NCI-H510A (cell line): ENCODE measurements around the gene EFEMP1.
"Not testable (repeated sequence)": the region's sequence is repeated elsewhere in the genome, so short reads cannot be mapped to it uniquely, and the experiment has no call there.

ENCODE experiments used
- DNase-seq: peaks from one replicate; lab custom pipeline; 2025; lab: John Stamatoyannopoulos, UW

Gene EFEMP1

DNA sequence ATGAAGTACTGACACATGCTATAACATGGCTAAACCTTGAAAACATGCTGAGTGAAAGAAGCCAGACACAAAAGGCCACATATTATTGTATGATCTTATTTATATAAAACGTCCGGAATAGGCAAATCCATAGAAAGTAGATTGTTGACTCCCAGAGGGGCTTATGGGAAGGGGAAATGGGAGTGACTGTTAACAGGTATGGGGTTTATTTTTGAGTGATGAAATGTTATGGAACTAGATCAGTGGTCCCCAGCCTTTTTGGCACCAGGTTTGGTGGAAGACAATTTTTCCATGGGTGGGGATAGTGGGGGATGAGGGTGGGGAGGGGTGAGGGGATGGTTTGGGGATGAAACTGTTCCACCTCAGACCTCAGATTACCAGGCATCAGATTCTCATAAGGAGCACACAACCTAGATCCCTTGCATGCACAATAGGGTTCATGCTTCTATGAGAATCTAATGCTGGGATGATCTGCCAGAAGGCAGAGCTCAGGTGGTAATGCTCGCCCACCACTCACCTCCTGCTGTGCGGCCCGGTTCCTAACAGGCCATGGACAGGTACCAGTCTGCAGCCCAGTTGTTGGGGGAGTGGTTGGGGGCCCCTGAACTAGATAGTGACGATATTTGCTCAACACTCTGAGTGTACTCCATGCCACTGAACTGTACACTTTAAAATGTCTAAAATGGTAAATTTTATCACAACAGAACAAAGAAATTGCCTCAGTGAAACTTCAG lies 59.1 kb downstream of the EFEMP1 start:
- DNase-seq: no peak

DNA sequence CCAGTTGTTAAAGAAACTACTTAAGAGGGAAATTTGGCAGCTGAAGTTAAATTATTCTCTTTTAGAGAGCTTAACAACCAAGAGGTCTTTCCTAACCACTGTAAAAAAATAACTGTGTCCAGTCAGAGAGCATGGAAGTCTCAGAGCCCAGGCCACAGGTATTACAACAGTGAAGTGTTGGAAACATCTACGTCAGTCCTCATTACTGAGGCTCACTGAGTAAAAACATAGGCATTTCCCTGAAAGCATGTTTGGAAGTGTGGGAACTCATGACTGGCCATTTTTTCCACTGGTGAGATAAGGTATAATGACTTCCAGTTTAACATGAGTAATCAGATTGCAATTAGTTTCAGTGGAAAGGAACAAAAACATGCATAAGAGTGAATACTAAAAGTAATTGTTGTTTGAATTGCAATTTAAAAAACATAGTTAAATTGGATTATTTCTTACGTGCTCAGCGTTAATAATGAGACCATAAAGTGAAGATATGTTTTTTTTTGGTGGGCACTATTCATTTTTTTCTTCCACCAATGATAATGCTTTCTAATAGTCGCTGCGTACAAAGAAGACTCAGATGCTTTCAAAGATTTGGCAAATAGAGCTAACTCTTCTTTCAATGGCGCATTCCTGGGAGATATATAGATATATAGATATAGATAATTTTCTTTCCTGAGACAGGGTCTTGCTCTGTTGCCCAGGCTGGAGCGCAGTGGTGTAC lies 60.8 kb downstream of the EFEMP1 start:
- no peak for DNase-seq

DNA sequence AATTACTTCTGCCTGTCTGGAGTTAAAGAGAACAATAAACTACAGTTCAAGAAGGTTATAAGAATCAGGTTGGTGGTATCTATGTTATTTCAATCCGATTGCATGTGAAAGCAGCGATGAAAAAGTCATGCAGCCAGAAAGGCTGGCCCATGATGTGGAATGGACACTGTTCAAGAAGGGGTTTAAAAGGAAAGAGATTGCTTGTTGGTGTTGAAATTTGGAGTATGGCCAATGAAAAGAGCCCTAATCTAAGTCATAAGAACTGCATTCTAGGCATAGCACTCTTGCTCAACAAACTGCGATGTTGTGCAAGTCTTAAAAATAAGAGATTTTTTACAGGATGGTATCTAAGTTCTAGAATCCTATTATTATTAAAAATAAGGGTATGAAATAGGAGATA lies 61.3 kb downstream of the EFEMP1 start:
- DNase-seq: no peak

DNA sequence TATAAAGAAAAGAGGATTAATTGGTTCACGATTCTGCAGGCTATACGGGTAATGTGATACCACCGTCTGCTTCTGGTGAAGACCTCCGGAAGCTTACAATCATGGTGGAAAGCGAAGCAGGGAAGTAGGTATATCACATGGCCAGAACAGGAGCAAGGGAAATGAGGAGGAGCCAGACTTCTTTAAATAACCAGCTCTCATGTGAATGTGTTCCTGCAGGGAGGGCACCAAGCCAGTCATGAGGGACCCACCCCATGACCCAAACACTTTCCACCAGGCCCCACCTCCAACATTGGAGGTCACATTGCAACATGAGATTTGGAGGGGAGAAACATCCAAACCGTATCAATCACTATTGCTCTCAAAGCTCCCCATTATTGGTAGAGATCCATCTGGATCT lies 61.8 kb downstream of the EFEMP1 start:
- no peak for DNase-seq

DNA sequence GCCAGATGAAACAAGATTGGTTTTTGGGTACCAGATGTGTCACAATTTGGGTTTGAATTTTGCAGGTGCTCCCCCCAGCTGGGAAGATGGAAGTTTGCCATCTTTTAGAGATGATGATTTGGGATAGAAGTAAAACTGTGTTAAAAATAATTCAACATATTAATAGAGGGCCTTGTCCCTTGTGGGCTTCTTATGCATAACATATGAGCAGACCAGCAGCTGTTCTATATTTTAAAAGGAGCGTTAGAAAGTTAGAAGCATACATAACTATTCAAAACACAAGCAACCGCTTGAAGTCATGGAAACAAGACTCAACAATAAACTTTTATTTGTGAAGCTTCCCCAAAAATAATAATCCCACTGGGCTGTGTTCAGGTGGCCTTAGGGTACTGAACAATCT lies 62.8 kb downstream of the EFEMP1 start:
- no peak for DNase-seq

DNA sequence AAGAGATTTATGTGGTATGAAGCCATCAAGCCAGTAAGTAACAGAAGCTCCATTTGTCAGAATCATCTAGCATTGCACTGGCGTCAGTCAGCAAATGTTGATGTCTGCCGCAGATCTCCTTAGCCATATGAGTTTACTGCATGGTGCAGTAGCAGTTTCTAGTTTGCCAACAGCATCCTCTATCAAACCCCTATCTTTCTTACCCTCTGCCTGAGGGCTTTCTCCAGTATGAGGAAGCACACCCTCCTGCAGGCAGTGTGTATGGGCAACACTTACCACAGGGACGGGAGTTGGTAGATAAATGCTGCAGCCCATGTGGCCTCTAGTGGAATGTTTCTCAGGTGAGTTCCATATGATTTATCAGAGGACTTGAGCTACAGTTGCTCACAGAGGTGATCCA lies 63.7 kb downstream of the EFEMP1 start:
- no peak for DNase-seq

DNA sequence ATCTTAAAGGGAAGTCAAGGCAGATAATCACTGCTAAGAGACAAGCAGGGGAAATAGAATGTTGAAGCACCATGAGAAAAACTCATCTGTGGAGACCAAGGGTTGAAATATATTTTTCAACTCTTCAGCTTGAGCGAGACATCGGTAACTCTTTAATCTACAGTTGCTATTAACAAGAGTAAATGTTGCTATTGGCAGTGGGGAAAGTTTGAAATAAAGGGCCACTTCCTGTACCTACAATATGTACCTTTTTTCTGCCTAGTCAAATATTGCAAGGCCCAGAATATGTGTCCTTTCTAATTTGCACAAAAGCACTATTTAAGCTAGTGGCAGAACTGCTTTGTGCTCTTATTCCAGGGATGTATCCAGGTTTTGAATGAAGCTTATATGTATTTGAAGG lies 65.8 kb downstream of the EFEMP1 start:
- DNase-seq: no peak

DNA sequence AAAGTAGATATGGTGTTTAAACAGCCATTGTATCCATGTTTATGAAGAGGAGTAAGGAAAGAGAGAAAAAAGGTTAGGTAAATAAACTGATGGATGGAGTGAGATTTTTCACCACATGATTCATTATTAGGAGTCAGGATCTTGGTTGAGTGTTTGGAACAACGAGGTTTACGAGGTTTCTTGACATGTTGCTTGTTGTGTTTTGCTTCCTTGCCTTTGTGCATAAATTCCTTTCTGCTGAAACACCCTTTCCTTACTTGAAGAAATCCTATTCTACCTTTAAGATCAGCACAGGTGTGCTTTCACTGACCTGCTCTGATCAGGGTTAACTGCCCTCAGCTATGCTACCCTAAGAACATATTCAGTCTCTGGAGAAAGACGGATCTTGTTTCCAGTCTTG lies 66.6 kb downstream of the EFEMP1 start:
- DNase-seq: no peak

DNA sequence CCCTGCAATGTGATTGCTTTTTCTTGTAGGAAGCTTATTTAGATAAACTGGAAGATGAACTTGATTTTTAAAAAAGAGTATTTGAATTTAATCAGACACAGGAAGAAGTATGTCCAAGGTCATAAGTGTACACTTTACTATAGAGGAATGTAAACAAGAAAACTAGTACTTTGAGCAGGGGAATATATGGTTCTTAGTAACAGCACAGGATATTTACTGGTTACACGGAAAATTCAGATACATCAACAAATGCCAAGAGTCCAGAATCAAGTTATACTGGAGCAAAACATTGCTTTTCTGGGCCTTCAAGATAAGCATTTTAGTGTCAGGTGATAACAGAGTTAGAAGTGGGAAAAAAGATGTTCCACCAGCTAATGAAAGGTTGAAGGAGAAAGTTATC lies 75.5 kb downstream of the EFEMP1 start:
- no peak for DNase-seq

DNA sequence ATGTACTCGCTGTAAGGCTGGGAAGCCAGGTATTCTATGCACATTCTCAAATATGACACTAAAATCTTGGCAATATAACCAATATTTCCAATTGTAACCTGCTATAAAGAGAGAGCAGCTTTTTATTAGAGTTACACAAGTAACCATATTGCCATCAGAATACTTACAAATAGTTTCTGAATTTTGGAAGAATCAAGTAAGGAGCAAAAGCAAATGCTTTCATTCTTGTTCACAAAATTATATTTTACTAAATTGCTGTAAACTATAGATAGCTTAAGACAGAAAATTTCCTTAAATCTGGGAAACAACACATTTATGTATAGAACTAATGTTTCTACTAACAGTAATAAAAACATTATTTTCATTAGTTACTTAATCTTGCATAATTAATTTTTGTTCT lies 77.2 kb downstream of the EFEMP1 start:
- DNase-seq: no peak

DNA sequence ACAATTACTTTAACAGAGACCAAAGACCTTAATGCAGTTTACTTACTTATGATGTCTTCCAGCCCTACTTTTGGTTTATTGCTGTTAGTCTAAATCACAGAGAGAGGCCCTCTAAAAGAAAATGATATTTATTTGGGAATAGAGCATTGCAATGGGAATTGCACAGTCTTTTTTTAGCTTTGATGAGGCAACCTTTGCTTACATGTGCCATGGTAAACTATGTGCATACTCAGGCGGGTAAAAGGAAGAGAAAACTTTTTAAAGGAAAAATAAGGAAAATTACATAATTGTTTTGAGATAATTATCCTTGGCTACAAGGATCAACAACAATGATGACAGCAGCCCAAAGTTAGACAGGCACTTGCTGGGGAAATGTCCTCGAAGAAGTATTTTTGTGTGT lies 78.6 kb downstream of the EFEMP1 start:
- no peak for DNase-seq

DNA sequence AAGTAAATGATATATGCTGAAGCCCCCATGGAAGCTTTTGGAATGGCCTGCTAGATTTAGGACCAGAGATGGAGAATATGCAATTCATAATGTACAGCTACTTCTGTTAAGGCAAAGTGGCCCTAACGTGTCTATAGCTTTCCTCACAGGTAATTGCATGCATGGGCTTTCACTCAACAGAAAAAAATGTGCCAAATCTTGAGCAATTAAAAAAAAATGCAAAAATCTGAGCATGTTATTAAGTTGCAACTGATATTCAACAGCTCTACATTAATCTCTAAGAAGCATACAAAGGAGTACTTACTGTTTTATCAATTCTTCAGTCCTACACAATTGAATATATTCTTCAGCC lies 79.6 kb downstream of the EFEMP1 start:
- DNase-seq: no peak

DNA sequence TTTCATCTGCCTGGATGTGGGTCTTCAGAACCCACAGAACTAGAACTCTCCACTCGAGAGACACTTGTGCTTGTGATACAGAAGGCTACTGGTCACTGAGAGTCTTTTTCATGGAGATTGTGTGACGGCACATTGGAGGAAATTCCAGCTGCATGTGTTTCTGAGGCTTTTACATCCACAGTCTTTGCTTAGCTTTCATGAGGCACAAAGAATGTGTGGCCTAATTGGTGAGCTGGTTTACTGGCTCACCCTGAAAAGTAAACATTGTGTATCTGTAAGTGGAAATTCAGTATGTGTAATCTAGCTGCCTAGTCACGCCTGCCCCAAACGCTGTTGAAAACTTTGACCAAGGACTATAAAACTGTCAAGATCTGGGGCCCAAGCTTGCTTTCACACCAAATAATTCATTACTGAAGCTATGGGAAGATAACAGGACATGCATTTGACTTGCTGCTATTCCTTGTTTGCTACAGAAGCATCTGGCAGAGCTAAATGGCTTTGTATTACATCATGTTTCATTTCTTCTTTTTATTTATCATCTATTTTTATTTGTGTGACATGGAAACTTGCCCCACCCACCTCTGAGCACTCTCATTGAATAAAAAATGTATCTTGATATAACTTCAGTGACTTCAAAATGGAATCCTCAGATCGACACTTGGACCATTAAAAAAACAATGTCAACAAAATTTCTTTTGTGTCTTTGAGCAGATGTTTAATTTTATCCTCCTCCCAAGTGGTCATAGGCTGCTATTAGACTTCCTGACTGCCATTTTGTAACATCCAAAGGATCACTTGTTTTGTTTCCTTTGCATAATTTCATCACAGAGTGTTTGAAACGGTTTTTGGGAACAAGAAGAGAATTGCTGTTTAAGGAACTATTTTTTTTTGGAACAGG lies 80.2 kb downstream of the EFEMP1 start:
- peak; percentile 47 for DNase-seq

DNA sequence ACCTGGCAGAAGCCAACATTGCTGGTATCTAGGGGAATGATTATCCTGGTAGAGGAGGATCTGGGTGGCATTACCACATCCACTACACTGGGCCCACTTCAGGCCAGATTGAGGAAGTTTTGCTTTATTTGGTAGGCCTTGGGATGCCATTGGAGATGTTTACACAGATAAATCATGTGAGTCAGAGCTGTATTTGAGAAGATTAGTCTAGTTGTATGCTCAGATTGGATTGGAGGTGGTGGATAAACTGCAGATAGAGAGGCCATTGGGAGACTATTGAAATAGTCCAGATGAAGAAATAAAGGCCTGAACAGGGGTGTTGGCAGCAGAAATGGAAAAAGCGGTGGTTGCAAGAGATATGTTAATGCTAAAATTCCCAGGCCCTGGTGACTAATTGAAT lies 81.5 kb downstream of the EFEMP1 start:
- DNase-seq: no peak

DNA sequence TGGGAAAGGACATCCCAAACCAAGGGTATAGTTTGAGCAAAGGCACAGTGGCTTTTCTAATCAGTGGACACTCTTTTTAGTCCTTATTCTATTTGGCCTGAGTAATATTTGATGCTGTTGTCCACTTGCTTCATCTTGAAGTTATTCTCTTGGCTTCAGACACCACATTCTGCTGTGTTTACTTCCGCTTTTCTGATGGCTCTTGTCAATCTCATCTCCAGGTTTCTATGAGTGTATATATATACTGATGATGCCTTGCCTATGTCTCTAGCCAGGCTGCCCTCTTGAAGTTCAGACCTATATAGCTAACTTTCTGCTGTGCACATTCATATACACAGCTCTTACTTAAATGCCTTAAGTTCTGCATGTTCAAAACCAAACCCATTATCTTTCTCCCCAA lies 83.1 kb downstream of the EFEMP1 start:
- DNase-seq: no peak

DNA sequence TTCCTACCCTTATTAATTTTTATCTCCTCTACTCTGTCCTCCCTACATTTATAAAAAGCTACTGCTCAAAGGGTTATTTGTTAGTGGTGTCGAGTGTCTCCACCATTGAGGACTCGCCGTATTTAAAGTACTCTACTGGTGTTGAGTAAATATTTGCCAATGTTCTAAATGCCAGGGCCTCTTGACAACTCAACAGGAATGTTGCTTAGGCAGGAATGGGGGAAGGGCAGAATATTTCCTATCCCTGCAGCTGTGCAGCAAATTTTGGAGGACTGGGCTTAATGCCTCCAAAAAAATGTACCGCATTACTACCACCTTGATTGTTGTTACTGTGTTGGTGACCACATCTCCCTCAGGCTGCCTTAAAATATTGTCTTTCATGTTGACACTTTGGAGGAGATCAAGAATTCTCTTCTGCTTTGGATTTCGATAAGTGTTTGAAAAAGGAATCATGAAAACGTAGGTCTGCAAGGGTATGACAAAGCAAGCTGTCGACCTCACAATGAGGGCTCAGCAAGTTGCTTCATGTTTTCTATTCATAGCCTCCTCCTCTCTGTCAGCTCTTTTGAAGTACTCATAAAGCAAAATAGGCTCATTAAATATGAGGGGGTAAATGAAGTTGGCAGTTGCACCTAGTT lies 84.3 kb downstream of the EFEMP1 start:
- peak; percentile 74 for DNase-seq

DNA sequence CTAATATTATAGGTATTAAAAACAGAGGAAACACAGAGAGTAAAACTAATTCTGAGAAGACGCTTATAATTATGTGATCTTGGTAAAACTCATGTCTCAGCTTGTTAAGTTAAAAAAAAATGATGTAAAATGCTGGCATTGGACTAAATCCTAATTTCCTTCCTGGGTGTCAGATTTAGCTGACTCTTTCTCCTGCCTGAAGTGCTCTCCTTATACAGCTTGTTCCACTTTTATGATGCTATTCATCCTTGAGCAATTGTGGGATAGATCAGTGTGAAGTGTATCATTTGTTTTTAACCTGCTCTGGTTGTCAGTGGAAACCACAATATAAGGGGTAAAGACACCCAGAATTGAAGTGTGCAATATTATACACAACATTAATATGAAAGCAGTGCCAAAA lies 84.9 kb downstream of the EFEMP1 start:
- DNase-seq: no peak

DNA sequence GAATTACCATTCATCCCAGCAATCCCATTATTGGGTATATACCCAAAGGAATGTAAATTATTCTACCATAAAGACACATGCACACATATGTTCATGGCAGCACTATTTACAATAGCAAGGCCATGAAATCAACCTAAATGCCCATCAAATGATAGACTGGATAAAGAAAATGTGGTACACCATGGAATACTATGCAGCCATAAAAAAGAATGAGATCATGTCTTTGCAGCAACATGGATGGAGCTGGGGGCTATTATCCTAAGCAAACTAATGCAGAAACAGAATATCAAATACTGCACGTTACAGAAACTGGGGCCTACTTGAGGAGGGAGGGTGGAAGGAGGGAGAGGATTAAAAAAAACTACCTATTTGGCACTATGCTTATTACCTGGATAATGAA lies 85.5 kb downstream of the EFEMP1 start:
- DNase-seq: not testable (repeated sequence)

DNA sequence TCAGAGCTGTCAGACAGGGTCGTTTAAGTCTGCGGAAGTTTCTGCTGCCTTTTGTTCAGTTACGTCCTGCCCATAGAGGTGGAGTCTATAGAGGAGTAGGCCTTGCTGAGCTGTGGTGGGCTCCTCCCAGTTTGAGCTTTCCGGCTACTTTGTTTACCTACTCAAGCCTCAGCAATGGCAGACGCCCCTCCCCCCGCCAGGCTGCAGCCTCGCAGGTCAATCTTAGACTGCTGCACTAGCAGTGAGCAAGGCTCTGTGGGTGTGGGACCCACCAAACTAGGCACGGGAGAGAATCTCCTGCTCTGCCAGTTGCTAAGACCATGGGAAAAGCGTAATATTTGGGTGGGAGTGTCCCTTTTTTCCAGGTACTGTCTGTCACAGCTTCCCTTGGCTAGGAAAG lies 86.5 kb downstream of the EFEMP1 start:
- DNase-seq: no peak

DNA sequence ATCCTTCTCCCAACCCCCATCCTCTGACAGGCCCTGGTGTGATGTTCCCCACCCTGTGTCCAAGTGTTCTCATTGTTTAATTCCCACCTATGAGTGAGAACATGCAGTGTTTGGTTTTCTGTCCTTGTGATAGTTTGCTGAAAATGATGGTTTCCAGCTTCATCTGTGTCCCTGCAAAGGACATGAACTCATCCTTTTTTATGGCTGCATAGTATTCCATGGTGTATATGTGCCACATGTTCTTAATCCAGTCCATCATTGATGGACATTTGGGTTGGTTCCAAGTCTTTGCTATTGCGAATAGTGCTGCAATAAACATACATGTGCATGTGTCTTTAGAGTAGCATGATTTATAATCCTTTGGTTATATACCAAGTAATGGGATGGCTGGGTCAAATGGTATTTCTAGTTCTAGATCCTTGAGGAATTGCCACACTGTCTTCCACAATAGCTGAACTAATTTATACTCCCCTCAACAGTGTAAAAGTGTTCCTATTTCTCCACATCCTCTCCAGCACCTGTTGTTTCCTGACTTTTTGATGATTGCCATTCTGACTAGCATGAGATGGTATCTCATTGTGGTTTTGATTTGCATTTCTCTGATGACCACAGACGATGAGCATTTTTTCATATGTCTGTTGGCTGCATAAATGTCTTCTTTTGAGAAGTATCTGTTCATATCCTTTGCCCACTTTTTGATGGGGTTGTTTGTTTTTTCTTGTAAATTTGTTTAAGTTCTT lies 91.7 kb downstream of the EFEMP1 start:
- not testable (repeated sequence) for DNase-seq

DNA sequence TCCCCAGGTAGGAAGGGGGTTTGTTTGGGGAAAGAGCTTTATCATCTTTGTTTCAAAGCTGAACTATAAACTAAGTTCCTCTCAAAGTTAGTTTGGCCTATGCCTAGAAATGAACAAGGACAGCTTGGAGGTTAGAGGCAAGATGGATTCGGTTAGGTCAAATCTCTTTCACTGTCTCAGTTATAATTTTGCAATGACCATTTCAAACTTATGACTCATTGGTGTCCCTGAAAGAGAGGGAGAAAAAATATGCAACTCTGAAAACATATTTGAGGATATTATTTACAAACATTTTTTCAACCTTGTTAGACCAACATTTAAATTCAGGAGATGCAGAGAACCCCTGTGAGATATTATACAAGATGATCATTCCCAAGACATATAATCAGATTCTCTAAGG lies 95.7 kb downstream of the EFEMP1 start:
- no peak for DNase-seq

DNA sequence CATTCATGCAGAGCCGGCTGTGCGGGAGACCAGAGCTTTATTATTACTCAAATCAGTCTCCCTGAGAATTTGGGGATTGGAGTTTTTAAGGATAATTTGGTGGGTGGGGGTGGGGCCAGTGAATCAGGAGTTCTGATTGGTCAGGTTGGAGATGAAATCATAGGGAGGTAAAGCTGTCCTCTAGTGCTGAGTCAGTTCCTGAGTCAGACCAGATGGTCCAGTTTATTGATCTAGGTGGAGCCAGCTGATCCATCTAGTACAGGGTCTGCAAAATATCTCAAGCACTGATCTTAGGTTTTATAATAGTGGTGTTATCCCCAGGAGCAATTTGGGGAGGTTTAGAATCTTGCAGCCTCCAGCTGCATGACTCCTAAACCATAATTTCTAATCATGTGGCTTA lies 96.2 kb downstream of the EFEMP1 start:
- DNase-seq: not testable (repeated sequence)
